Gastrocnemius medialis (tissue), 4 donors: ENCODE measurements around the gene ZNF850. TPM values are rescaled to one million over a fixed set of nuclear protein-coding genes. Genes with fewer than 3 reads are reported as not detected.

Experiments
- ATAC-seq, 2 donors: fragments of 150-250 bp; one replicate each; pipeline ENCODE4 v1.9.1; 2016
- DNase-seq, 2 donors: peaks; one replicate each; pipeline ENCODE4 v3.0.0-alpha.2; 2019
- H3K27ac ChIP-seq, 4 donors: fragments of 200-600 bp; sonication (generic); 1 replicate in 1 of 4; 2 replicates in 3 of 4; pipeline ENCODE4 v1.5.1; 2016 to 2018; ENCODE audit warnings: mild to moderate bottlenecking in 2 of 4, moderate library complexity in 1 of 4
- H3K27me3 ChIP-seq, 3 donors: fragments of 200-600 bp; sonication (generic) in 2 of 3; 1 replicate in 1 of 3; 2 replicates in 2 of 3; pipeline versions ENCODE4 v1.5.1 to v1.6.0; 2016 to 2019; ENCODE audit warnings: mild to moderate bottlenecking in 1 of 3, moderate library complexity in 1 of 3
- H3K36me3 ChIP-seq, 2 donors: fragments of 200-600 bp; sonication (generic) in 1 of 2; one replicate each; pipeline ENCODE4 v1.5.1; 2017 to 2018
- H3K4me1 ChIP-seq, 2 donors: fragments of 200-600 bp; sonication (generic) in 1 of 2; one replicate each; pipeline ENCODE4 v1.5.1; 2016 to 2017; ENCODE audit warnings: mild to moderate bottlenecking in 2 of 2
- H3K4me3 ChIP-seq, 4 donors: fragments of 200-600 bp; sonication (generic) in 3 of 4; 1 replicate in 1 of 4; 2 replicates in 3 of 4; pipeline ENCODE4 v1.5.1; 2016 to 2019; ENCODE audit warnings: mild to moderate bottlenecking in 2 of 4
- H3K9me3 ChIP-seq, 3 donors: fragments of 200-600 bp; sonication (generic) in 2 of 3; 1 replicate in 1 of 3; 2 replicates in 2 of 3; pipeline ENCODE4 v1.5.1; 2016 to 2019
- POLR2A ChIP-seq, 2 donors: fragments of 450-650 bp; IDR thresholded peaks; one replicate each; pipeline ENCODE4 v1.6.1; 2017; ENCODE audit warnings: antibody characterized with exemption in 2 of 2, mild to moderate bottlenecking in 2 of 2, moderate library complexity in 2 of 2
- in situ Hi-C, 4 donors: fragments of 200-750 bp; cut with MboI; loops; one replicate each; pipeline versions ENCODE4 v1.15.0 to v1.8.0; 2017; ENCODE audit warnings: low sequenced_read_pairs in 4 of 4
- intact Hi-C: fragments of 100-400 bp; cut with DNase I; formaldehyde crosslinking; loops from one replicate; pipeline ENCODE4 v1.15.1; 2023; ENCODE audit warnings: low total_unique reads
- total RNA-seq, 4 donors: library from RNA; depleted of rRNA; stranded (reverse); fragments of >200 nt; gene quantifications; one replicate each; pipeline versions ENCODE4 v1.1.0 to v1.2.3, GENCODE V29; 2016
- TF ChIP-seq, protein P1 (sequence below), 5 experiments: fragments of 450-650 bp in 3 of 5; fragments of 200-600 bp in 2 of 5; sonication (generic) in 2 of 5; IDR thresholded peaks in 4 of 5; conservative IDR thresholded peaks in 1 of 5; 1 replicate in 4 of 5; 2 replicates in 1 of 5; pipeline ENCODE4 v1.5.1; 2016 to 2019; ENCODE audit warnings: antibody characterized with exemption in 5 of 5, mild to moderate bottlenecking in 3 of 5, moderate library complexity in 3 of 5

Gene ZNF850
- total RNA-seq, 4 donors from 2014 or later, result 0.24 to 0.55 (median 0.42) TPM

DNA sequence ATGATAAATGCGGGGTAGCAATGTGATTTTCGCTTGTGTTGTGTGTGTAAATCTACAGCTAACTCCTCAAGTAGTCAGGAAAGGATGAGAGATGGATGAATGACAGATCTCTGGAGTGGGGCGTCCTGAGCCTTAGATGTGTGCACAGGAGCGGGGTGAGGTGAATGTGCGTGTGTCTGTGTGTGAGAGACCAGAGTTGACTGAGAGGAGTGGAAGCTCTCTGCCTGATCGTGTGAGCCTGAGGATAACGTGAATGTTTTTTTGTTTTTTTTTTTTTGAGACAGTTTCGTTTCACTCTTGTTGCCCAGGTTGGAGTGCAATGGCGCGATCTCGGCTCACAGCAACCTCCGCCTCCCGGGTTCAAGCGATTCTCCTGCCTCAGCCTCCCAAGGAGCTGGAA is 106.8 kb downstream of the ZNF850 start:
- intact Hi-C loops, result loop anchor here (1.0 to 5.0 kb wide), 4 partner anchors 21 to 546 kb away; partner anchors contain the start of genes ZFP14, ZNF345, ZNF567 and ZNF585B
- ATAC-seq (no peak), DNase-seq (no peak)
- peaks cover 6 to 9% of the 10 kb centered on the region in 2 donors for H3K4me1 ChIP-seq
- H3K36me3 ChIP-seq, result peaks cover 4 to 43% of the 10 kb centered on the region in 2 donors
- no peak for TF ChIP-seq POLR2A (IDR thresholded peaks at IDR 0.05)
- TF ChIP-seq, protein P1, sequence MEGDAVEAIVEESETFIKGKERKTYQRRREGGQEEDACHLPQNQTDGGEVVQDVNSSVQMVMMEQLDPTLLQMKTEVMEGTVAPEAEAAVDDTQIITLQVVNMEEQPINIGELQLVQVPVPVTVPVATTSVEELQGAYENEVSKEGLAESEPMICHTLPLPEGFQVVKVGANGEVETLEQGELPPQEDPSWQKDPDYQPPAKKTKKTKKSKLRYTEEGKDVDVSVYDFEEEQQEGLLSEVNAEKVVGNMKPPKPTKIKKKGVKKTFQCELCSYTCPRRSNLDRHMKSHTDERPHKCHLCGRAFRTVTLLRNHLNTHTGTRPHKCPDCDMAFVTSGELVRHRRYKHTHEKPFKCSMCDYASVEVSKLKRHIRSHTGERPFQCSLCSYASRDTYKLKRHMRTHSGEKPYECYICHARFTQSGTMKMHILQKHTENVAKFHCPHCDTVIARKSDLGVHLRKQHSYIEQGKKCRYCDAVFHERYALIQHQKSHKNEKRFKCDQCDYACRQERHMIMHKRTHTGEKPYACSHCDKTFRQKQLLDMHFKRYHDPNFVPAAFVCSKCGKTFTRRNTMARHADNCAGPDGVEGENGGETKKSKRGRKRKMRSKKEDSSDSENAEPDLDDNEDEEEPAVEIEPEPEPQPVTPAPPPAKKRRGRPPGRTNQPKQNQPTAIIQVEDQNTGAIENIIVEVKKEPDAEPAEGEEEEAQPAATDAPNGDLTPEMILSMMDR (IDR thresholded peaks at IDR 0.05 in 4 of 5, conservative IDR thresholded peaks at IDR 0.05 in 1 of 5), result no peak
- peaks cover 0 to 3% (median 0%) of the 10 kb centered on the region in 3 donors for H3K9me3 ChIP-seq
- no peaks in the 10 kb centered on the region for H3K27me3 ChIP-seq
- H3K4me3 ChIP-seq, result peak overlapping the region; percentile 82 to 97 (median 92)
- no peak overlapping the region for H3K27ac ChIP-seq
- in situ Hi-C loops, result no loop called here

Other genes starting within 250 kb of the ZNF850 start
- gene ZNF260, start 244.5 kb downstream of the ZNF850 start, total RNA-seq, result 10 to 100 TPM in 1 of 4 donors, 1 to 10 TPM in 3; 1.3 to 16.3 (median 3.2) TPM
- 1 to 10 TPM; 4.1 to 6.6 (median 5.4) TPM for gene ZNF529, start 199.5 kb downstream of the ZNF850 start, total RNA-seq
- gene ZNF382, start 167.5 kb downstream of the ZNF850 start, total RNA-seq, result 1 to 10 TPM in 2 of 4 donors, under 1 TPM in 2; 0.16 to 9.0 (median 1.9) TPM
- 1 to 10 TPM; 1.0 to 4.5 (median 2.6) TPM for gene ZNF461, start 106.0 kb downstream of the ZNF850 start, total RNA-seq
- 1 to 10 TPM; 1.1 to 3.5 (median 1.9) TPM for gene ZNF567, start 85.2 kb downstream of the ZNF850 start, total RNA-seq
- 1 to 10 TPM; 2.4 to 8.1 (median 5.2) TPM for gene ZNF790, start 65.6 kb upstream of the ZNF850 start, total RNA-seq
- gene ZNF345, start 78.1 kb upstream of the ZNF850 start, total RNA-seq, result 1 to 10 TPM in 1 of 4 donors, under 1 TPM in 3; 0.36 to 3.9 (median 0.51) TPM
- gene ZNF829, start 143.5 kb upstream of the ZNF850 start, total RNA-seq, result 1 to 10 TPM in 2 of 4 donors, under 1 TPM in 2; 0.97 to 1.5 (median 1.2) TPM
- 10 to 100 TPM in 1 of 4 donors, 1 to 10 TPM in 3; 3.0 to 10.2 (median 5.4) TPM for gene ZNF568, start 143.5 kb upstream of the ZNF850 start, total RNA-seq